Neutrophil (primary cell): ENCODE data around the gene AP3B1.

Experiments used
- H3K27ac ChIP-seq: fragments of 200-600 bp; sonication (generic); 2 replicates; pipeline ENCODE4 v1.5.1; 2016; ENCODE audit warnings: mild to moderate bottlenecking, moderate library complexity
- H3K27me3 ChIP-seq: fragments of 200-600 bp; sonication (generic); 2 replicates; pipeline ENCODE4 v1.6.0; 2016; ENCODE audit warnings: mild to moderate bottlenecking
- H3K36me3 ChIP-seq: fragments of 200-600 bp; sonication (generic); 2 replicates; pipeline ENCODE4 v1.5.1; 2017
- H3K4me1 ChIP-seq, 2 experiments: fragments of 200-600 bp in 1 of 2; sonication (generic) in 1 of 2; 1 replicate in 1 of 2; 2 replicates in 1 of 2; pipeline versions ENCODE4 v1.5.1 to v1.6.1; 2013 to 2016; ENCODE audit warnings: low read depth in 1 of 2, low read length in 1 of 2, mild to moderate bottlenecking in 1 of 2, moderate library complexity in 1 of 2; ENCODE audit not compliant: control insufficient read depth in 1 of 2, insufficient read depth in 1 of 2
- H3K4me3 ChIP-seq, 2 experiments: fragments of 200-600 bp in 1 of 2; sonication (generic) in 1 of 2; 1 replicate in 1 of 2; 2 replicates in 1 of 2; pipeline ENCODE4 v1.5.1; 2013 to 2016; ENCODE audit warnings: low read depth in 1 of 2, low read length in 1 of 2, mild to moderate bottlenecking in 1 of 2, moderate library complexity in 1 of 2
- H3K9me3 ChIP-seq: fragments of 200-600 bp; sonication (generic); 2 replicates; pipeline ENCODE4 v1.5.1; 2016
- CTCF ChIP-seq: fragments of 200-600 bp; sonication (generic); IDR thresholded peaks from 2 replicates; pipeline ENCODE4 v1.5.1; 2016; ENCODE audit warnings: antibody characterized with exemption

Gene AP3B1

GRCh38 chr5:77971776-77972468 is 322.6 kb downstream of the AP3B1 start:
- no peaks in the 10 kb centered on the region for H3K36me3 ChIP-seq
- H3K27ac ChIP-seq = no peak overlapping the region
- no peak overlapping the region for H3K4me3 ChIP-seq
- H3K4me1 ChIP-seq = peaks cover 13% of the 10 kb centered on the region in 2 experiments
- peaks cover 94% of the 10 kb centered on the region for H3K27me3 ChIP-seq
- H3K9me3 ChIP-seq = no peaks in the 10 kb centered on the region
- no peak for TF ChIP-seq CTCF

- peaks cover 92% of the 10 kb centered on the region for H3K27me3 ChIP-seq
- H3K27ac ChIP-seq = no peak overlapping the region
- H3K9me3 ChIP-seq = no peaks in the 10 kb centered on the region
- no peaks in the 10 kb centered on the region for H3K36me3 ChIP-seq
- peaks cover 13% of the 10 kb centered on the region in 2 experiments for H3K4me1 ChIP-seq
- TF ChIP-seq CTCF = no peak
- H3K4me3 ChIP-seq = no peak overlapping the region
Measured at GRCh38 chr5:77970891-77971290, 323.6 kb downstream of the AP3B1 start.

GRCh38 chr5:77963795-77964194 is 330.7 kb downstream of the AP3B1 start:
- H3K36me3 ChIP-seq = no peaks in the 10 kb centered on the region
- no peaks in the 10 kb centered on the region for H3K9me3 ChIP-seq
- no peak overlapping the region for H3K27ac ChIP-seq
- H3K4me3 ChIP-seq = no peak overlapping the region
- no peaks in the 10 kb centered on the region for H3K4me1 ChIP-seq
- no peak for TF ChIP-seq CTCF
- peaks cover 90% of the 10 kb centered on the region for H3K27me3 ChIP-seq

- no peak overlapping the region for H3K4me3 ChIP-seq
- no peak overlapping the region for H3K27ac ChIP-seq
- H3K27me3 ChIP-seq = peaks cover 97% of the 10 kb centered on the region
- peaks cover 0 to 10% of the 10 kb centered on the region in 2 experiments for H3K4me1 ChIP-seq
- H3K9me3 ChIP-seq = no peaks in the 10 kb centered on the region
- no peak for TF ChIP-seq CTCF
- no peaks in the 10 kb centered on the region for H3K36me3 ChIP-seq
Measured at GRCh38 chr5:77960863-77961396, 333.6 kb downstream of the AP3B1 start.

- TF ChIP-seq CTCF = no peak
- Histone ChIP-seq H3K27ac (no peak overlapping the region), H3K4me1 (peaks cover 0 to 10% of the 10 kb centered on the region in 2 experiments), H3K27me3 (peaks cover 97% of the 10 kb centered on the region), H3K36me3 (no peaks in the 10 kb centered on the region), H3K4me3 (no peak overlapping the region), H3K9me3 (no peaks in the 10 kb centered on the region)
Measured at GRCh38 chr5:77960305-77960704, 334.2 kb downstream of the AP3B1 start.
